ENCODE results near the gene ACSL1. TPM values are rescaled to one million over a fixed set of nuclear protein-coding genes. Genes with fewer than 3 reads are reported as not detected.

Gene ACSL1
- total and polyA plus RNA-seq, 9 of the 15 experiments (the other 6 are each of a cell fraction or from before 2014, with no cell fraction given): 6.7 to 24.1 (median 15.0) TPM

DNA sequence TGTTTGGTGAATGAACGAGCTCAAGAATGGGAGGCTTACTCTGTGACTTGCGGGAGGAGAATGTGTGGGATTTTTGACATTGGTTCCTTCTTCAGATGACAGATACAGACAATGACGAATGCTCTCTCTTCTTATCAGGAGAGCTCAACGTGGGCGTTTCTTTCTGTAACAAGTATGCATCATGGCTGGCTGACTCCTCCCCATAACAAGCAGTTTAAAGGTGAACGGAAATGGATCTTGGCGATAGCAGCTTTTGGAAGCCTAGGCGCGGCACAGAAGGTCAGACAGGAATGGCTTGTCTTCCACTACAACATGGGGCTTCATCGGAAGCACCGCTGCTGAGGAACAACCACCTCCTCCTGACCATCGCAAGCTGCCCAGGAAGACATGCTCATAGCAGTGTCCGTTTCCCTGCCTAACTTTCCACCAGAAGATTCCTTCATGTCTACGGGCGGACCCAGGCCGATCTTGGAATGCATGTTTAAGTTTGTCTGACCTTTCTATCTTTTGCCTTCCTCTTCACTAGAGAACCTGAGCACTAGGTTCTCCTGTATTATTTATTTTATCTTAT, 18.3 kb upstream of the ACSL1 start (continued):
- TF ChIP-seq, protein P1, sequence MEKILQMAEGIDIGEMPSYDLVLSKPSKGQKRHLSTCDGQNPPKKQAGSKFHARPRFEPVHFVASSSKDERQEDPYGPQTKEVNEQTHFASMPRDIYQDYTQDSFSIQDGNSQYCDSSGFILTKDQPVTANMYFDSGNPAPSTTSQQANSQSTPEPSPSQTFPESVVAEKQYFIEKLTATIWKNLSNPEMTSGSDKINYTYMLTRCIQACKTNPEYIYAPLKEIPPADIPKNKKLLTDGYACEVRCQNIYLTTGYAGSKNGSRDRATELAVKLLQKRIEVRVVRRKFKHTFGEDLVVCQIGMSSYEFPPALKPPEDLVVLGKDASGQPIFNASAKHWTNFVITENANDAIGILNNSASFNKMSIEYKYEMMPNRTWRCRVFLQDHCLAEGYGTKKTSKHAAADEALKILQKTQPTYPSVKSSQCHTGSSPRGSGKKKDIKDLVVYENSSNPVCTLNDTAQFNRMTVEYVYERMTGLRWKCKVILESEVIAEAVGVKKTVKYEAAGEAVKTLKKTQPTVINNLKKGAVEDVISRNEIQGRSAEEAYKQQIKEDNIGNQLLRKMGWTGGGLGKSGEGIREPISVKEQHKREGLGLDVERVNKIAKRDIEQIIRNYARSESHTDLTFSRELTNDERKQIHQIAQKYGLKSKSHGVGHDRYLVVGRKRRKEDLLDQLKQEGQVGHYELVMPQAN (IDR thresholded peaks at IDR 0.05; ENCODE audit: borderline replicate concordance): no peak
- no peak for TF ChIP-seq CCAR2 (IDR thresholded peaks at IDR 0.05; ENCODE audit: low read depth, low read length)
- no peak for TF ChIP-seq GABPB2 (CRISPR knock-in tag; conservative IDR thresholded peaks at IDR 0.05)
- no peak for TF ChIP-seq ZNF23 (CRISPR knock-in tag; IDR thresholded peaks at IDR 0.05)
- no peak for TF ChIP-seq IRF2 (CRISPR knock-in tag; IDR thresholded peaks at IDR 0.05)
- 0 out of 2 replicates have a peak, but pooled peaks have one; percentile 11 for TF ChIP-seq LARP7 (IDR thresholded peaks at IDR 0.05)
- peak in 1 of 2 experiments; percentile 64; a peak in 2 of 4 replicates for TF ChIP-seq KDM1A (IDR thresholded peaks at IDR 0.05)
- no peak for TF ChIP-seq POLR3G (IDR thresholded peaks at IDR 0.05; ENCODE audit: extremely low read depth, insufficient read length, insufficient replicate concordance)
- TF ChIP-seq MTA2 (IDR thresholded peaks at IDR 0.05; ENCODE audit: low read depth): no peak
- TF ChIP-seq RBM25 (IDR thresholded peaks at IDR 0.05; ENCODE audit: low read depth, low read length, severe bottlenecking): no peak
- TF ChIP-seq, protein P2, sequence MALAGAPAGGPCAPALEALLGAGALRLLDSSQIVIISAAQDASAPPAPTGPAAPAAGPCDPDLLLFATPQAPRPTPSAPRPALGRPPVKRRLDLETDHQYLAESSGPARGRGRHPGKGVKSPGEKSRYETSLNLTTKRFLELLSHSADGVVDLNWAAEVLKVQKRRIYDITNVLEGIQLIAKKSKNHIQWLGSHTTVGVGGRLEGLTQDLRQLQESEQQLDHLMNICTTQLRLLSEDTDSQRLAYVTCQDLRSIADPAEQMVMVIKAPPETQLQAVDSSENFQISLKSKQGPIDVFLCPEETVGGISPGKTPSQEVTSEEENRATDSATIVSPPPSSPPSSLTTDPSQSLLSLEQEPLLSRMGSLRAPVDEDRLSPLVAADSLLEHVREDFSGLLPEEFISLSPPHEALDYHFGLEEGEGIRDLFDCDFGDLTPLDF (CRISPR knock-in tag; IDR thresholded peaks at IDR 0.05): no peak
- no peak for TF ChIP-seq PRMT5 (CRISPR knock-in tag; IDR thresholded peaks at IDR 0.05)
- TF ChIP-seq ZNF184 (CRISPR knock-in tag; IDR thresholded peaks at IDR 0.05): no peak
- TF ChIP-seq, protein P3, sequence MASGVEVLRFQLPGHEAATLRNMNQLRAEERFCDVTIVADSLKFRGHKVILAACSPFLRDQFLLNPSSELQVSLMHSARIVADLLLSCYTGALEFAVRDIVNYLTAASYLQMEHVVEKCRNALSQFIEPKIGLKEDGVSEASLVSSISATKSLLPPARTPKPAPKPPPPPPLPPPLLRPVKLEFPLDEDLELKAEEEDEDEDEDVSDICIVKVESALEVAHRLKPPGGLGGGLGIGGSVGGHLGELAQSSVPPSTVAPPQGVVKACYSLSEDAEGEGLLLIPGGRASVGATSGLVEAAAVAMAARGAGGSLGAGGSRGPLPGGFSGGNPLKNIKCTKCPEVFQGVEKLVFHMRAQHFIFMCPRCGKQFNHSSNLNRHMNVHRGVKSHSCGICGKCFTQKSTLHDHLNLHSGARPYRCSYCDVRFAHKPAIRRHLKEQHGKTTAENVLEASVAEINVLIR (CRISPR knock-in tag; IDR thresholded peaks at IDR 0.05): no peak
- no peak for TF ChIP-seq ZNF311 (CRISPR knock-in tag; IDR thresholded peaks at IDR 0.05)
- TF ChIP-seq, protein P4, sequence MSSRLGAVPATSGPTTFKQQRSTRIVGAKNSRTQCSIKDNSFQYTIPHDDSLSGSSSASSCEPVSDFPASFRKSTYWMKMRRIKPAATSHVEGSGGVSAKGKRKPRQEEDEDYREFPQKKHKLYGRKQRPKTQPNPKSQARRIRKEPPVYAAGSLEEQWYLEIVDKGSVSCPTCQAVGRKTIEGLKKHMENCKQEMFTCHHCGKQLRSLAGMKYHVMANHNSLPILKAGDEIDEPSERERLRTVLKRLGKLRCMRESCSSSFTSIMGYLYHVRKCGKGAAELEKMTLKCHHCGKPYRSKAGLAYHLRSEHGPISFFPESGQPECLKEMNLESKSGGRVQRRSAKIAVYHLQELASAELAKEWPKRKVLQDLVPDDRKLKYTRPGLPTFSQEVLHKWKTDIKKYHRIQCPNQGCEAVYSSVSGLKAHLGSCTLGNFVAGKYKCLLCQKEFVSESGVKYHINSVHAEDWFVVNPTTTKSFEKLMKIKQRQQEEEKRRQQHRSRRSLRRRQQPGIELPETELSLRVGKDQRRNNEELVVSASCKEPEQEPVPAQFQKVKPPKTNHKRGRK (tag; IDR thresholded peaks at IDR 0.05): 0 out of 2 replicates have a peak, but pooled peaks have one; percentile 13
- TF ChIP-seq MAZ (CRISPR knock-in tag; conservative IDR thresholded peaks at IDR 0.05 in 1 of 2, IDR thresholded peaks at IDR 0.05 in 1 of 2): peak in 1 of 2 experiments; percentile 49; a peak in 1 of 4 replicates
- 0 out of 4 replicates have a peak, but pooled peaks of 1 of the 2 experiments have one; percentile 45 for TF ChIP-seq CSDE1 (IDR thresholded peaks at IDR 0.05)
- no peak for TF ChIP-seq ZNF586 (CRISPR knock-in tag; conservative IDR thresholded peaks at IDR 0.05)
- TF ChIP-seq HMG20A (CRISPR knock-in tag; conservative IDR thresholded peaks at IDR 0.05): no peak
- peak; percentile 88 for TF ChIP-seq POLR2A (conservative IDR thresholded peaks at IDR 0.05)

All from K562 (cell line).